NCI-H82 (cell line): ENCODE results near the gene SNRNP200.
"Not testable (repeated sequence)": the region's sequence is repeated elsewhere in the genome, so short reads cannot be mapped to it uniquely, and the experiment has no call there.

Source experiments
- DNase-seq: peaks from one replicate; lab custom pipeline; 2025; lab: John Stamatoyannopoulos, UW

Gene SNRNP200

GRCh38 chr2:96325041-96325883, 19.9 kb upstream of the SNRNP200 start, which contains the start of gene ITPRIPL1:
Gene ITPRIPL1, plus strand, starts transcription at chr2:96325317. Its CDS starts 523 bp downstream, at chr2:96325840.
- peak; percentile 68 for DNase-seq

DNA sequence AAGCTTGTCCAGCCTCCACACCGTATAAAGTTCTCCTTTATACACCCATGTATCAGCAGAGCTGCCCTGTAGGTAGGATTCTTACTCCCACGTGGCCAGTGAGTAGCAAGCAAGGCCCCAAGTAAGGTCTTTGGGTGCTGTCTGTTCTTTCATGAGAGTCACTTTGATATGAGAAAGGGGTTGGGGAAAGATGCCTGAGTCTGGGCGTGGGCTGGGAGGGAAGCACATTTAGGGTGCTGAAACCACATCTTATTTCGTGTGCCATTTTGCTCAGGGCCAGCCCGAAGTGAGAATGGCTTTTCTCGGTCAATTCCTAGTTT, 19.3 kb upstream of the SNRNP200 start:
- DNase-seq = peak; percentile 64

DNA sequence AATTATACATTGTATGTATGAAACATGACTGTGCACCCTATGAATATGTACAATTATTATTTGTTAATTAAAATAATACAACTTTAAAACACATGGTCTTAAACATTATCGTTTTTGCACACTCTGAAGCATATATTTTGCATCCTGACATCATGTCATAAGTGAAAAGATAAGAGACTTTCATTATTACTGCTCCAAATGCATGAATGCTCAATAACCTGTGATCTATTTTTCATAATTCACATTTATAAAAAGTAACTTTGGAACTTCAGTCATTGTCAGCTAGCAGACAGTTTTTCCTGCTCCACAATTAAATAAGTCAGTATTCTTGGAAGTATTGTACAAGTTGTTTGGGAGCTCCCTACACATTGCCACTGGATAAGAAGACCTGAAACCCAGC, 18.5 kb upstream of the SNRNP200 start:
- DNase-seq = no peak

- DNase-seq = peak; percentile 92
These were observed 15.6 kb upstream of the SNRNP200 start for GRCh38 chr2:96320728-96321622.

DNA sequence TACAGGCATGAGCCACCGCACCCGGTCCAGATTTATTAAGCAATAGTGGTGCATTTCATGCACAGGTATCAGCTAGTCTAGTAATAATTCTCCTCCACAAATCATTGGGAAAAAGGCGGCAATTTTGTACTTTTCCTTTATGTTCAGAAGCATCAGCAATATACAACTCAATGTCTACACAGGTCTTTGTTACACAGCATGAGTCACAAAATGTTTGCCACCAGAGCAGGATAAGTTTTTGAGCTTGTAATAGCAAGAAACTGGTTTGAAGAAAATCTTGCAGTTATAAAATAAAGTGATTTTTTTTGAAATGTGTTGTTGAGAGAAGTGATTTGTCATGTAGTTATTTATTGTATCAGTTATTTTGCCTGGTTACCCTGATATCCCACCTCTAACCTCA, 15.0 kb upstream of the SNRNP200 start:
- DNase-seq = peak; percentile 17

DNA sequence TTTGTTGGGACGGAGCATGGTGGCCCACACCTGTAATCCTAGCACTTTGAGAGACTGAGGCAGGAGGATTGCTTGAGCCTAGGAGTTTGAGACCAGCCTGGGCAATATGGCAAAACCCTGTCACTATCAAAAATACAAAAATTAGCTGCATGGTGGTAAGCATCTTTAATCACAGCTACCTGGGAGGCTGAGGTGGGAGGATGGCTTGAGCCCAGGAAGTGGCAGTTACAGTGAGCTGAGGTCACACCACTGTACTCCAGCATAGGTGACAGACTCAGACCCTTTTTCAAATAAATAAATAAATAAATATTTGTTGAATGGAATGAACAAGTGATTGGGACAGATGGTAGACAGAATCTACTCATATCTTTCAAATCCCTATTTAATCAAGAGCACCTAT, 14.1 kb upstream of the SNRNP200 start:
- DNase-seq = no peak

- DNase-seq = no peak
These were observed 13.4 kb upstream of the SNRNP200 start for GRCh38 chr2:96318723-96319122.

- DNase-seq = no peak
These were observed 12.2 kb upstream of the SNRNP200 start for GRCh38 chr2:96317584-96317997.

DNA sequence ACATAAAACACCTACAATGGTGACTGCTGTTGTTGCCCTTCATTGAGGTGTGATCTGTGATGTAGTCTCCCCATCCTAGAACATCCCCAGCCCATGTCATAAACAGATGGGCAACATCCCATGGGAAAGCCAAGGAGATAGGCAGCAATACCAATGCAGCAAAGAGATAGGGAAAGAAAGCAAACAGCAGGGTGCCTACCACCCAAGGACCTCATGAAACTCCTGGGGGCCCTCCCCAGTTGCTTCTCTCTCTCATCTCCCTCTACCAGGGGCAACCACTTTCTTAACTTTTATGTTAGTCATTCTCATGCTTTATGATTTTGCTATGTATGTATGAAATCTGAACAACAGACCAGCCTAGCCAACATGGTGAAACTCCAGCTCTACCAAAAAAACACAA, 11.7 kb upstream of the SNRNP200 start:
- no peak for DNase-seq

GRCh38 chr2:96315400-96316071, 10.2 kb upstream of the SNRNP200 start:
- DNase-seq = no peak

DNA sequence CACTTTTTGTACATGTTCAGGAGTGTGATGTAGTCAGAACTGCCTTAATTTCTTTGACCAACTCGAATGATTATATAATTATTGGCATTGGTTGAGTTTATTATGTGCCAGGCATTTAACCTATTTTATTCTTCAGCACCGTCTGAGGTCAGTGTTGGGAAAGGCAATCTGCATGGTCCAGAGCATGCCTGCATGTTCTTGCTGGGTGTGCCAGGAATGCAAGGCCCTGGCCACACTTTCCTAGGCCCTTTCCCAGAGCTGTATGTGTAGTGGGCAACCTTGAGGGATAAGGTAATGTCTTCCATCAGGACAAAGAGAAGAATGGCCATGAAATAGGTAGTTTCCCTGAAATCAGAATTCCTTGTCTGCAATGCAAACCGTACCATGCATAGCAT, 9.7 kb upstream of the SNRNP200 start:
- no peak for DNase-seq

GRCh38 chr2:96308248-96308647, 2.9 kb upstream of the SNRNP200 start:
- DNase-seq = peak; percentile 40

DNA sequence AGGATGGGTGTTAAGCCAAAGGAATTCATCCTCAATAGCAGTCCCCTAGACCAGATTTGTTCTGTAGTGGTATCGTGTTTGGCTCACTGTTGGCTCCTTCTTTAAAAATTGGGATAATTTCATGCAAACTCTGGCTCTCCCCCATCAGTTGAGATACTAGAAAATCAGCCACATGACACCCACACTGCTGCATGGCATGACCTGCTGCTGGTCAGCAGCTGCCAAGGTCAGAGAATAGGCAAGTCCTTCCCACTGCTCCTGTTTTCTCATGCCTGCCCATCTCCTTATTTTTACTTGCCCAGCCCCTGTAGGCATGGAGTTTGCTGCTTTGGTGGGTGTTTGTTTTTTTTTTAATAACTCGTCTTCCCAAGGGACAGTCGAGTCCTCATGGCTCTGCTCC, 1.0 kb upstream of the SNRNP200 start:
- no peak for DNase-seq

DNA sequence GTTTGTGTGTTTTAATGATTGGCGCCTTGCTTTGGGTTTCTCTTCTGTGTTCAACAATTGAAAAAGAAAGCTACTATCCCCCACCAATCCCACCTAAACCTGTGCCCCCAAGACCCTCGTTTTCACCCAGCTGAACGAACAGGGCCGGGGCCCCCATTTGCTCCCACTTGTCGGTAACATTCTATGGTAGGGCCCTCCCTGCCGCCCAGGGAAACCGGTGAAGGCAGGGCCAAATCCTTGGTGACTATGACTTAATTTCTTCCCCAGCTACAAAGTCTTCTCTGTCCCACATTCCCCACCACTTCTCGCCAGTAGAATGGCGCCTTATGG, 598 bp upstream of the SNRNP200 start:
- peak; percentile 32 for DNase-seq

DNA sequence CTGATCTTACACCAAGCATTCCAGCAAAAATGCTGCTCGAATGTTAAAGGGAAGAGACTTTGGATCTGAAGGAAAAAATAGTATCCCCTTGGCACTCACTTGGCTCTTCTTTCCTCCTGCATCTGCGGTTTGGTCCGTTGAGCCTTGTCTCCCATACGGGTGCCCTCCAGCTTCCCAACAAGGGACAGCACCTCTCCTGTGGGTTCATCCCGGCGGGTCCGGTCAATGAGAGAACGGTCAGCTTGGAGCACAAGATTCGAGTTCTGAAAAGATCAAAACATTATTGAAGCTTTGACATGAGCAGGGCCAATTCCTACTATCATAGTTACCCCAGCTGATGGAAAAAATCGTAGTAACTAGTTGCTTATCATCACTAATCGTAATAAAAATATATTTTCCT, 740 bp downstream of the SNRNP200 start:
- DNase-seq = no peak

DNA sequence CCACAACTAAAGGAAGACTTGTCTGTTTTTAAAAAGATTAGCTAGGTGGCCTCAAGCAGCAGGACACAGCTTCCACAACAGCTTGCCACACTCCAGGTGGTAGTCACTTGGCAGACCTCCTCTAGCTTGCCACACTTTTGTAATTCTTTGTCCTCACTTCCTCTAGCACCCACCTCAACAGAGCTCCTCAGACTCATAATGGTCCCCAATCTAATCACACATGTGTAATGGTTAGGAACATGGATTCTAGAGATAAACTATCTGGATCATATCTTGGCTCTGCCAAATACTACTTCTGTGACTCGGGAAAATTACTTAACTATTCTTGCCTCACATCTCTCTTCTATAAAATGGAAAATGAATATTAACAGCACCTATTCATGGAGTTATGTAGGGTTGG, 3.5 kb downstream of the SNRNP200 start:
- DNase-seq = no peak

GRCh38 chr2:96296925-96297324, 8.4 kb downstream of the SNRNP200 start:
- DNase-seq = no peak

DNA sequence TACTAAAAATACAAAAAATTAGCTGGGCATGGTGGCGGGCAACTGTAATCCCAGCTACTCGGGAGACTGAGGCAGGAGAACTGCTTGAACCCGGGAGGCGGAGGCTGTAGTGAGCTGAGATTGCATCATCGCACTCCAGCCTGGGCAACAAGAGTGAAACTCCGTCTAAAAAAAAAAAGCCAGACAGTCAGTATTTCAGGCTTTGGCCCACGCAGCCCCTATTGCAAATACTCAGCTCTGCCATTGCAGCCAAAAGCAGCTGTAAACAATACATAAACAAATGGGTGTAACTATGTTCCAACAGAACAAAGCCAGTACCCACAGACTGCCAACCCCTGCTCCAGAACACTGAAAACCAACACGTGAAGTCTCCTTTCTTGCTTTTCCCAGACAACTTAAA, 11.1 kb downstream of the SNRNP200 start:
- DNase-seq = not testable (repeated sequence)

DNA sequence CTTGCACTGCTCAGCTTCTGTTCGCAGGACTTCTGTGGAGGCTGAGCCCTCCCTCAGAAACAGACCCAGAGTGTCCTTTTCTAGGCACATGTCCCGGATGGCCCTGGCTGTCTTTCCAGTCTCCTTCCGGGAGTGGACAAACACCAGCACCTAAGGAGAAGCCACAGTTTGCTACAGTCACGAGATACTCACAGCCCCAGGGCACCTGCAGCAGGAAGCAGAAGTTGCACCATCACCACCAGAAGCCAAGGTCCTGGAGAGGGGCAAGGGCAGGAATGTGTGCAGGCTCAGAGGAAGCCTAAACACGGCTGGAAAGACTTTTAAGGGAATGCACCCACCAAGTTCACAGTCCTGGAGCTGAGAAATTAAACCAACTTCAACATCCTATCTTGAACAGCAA, 13.6 kb downstream of the SNRNP200 start:
- no peak for DNase-seq

DNA sequence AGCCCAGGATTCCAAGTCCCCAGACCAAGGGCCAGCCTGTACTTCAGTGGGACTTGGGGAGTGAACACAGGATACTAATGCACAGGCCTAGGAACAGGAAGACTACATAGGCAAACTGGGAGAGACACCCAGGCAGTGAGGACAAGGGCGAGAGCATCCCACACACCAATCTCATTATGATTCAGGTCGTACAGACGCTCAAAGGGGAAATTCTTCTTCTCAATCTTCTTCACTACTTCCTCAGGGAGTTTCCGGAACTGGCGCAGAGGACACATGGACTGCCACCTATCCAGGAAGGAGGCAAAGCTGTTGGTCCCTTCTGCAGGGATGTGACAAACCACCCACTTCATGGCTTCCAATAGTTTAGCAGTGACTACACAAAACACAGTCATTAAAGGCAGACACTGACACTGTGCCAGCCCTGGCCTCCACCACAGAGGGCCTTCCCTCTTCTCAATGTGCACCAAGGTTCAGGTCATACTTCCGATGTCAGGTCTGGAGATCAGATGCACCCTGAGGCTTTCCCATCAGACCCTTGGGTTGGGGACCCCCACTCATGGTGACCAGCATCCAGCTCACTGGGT, 18.0 kb downstream of the SNRNP200 start:
- DNase-seq = no peak

DNA sequence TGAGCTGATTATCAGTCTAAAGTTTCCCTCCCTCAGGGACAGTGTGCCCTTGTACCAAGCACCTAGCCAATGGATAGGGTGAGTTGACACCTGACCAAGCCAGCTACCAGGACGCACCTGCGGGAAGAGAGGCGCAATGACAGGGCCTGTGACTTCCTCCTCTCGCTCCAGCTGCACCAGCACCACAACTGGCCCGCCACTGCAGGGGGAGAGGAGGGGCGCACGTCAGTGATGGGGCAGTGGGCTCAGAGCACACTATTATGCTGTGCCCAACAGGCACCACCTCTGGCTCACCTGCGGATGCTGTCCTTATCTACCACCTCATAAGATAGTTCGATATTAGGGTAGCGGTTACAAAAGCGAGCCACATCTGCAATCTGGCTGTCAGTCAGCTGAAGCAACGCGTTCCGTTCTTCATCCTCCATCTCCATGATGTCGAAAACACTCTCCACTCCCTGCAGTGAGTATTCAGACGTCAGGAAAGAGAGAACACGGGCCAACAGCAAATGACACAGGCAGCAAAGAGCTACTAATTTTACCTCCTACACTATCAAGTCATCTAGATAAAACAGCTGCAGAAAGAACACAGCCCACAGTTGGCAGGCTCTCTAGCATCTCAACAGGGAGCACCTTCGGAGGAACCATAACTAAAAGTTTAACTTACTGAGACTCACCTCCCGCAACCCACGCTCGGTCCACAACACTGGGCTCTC, 28.4 kb downstream of the SNRNP200 start:
- DNase-seq = no peak
